Measurements from ENCODE around the gene MB21D2. TPM values are rescaled to one million over a fixed set of nuclear protein-coding genes. Genes with fewer than 3 reads are reported as not detected.
"Not testable (repeated sequence)": the region's sequence is repeated elsewhere in the genome, so short reads cannot be mapped to it uniquely, and the experiment has no call there.

MB21D2 gene, protein sequence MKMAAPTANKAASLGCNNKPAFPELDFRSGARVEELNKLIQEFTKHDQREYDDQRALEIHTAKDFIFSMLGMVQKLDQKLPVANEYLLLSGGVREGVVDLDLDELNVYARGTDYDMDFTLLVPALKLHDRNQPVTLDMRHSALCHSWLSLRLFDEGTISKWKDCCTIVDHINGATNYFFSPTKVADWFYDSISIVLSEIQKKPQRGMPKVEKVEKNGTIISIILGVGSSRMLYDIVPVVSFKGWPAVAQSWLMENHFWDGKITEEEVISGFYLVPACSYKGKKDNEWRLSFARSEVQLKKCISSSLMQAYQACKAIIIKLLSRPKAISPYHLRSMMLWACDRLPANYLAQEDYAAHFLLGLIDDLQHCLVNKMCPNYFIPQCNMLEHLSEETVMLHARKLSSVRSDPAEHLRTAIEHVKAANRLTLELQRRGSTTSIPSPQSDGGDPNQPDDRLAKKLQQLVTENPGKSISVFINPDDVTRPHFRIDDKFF
- 10 to 100 TPM; 17.2 to 20.9 (median 19.5) TPM for total RNA-seq (2021; fragmentation: NEBNext Ultra II Directional; extraction: Animal tissue kit (Norgen Biotek cat#: 25700))
- long read RNA-seq, transcript MB21D2-201 (2 exons, 3,368 nt): major isoform, 23 of 28 reads
- long read RNA-seq, partial matches to known transcripts: 0 of 28 reads
- long read RNA-seq, other reads (novel, unspliced or antisense): 5 of 28 reads

GRCh38 chr3:192917404-192918274 lies at the start of gene MB21D2:
TSS of gene MB21D2 (minus strand) at chr3:192917856. CDS start at chr3:192917840, 16 bp downstream.
- Mint-ChIP-seq H3K27me3 (ENCODE audit: insufficient read depth) (peaks cover 2% of the 10 kb centered on the region; the same call in 1 of the 2 replicates), H3K36me3 (ENCODE audit: low read depth) (peaks cover 23% of the 10 kb centered on the region), H3K27ac (peak within 1 kb of the TSS; percentile 98), H3K4me1 (ENCODE audit: low read depth) (peaks cover 57% of the 10 kb centered on the region), H3K9me3 (no peaks in the 10 kb centered on the region), H3K4me3 (peak within 1 kb of the TSS; percentile 100)
- TF ChIP-seq, protein P1, sequence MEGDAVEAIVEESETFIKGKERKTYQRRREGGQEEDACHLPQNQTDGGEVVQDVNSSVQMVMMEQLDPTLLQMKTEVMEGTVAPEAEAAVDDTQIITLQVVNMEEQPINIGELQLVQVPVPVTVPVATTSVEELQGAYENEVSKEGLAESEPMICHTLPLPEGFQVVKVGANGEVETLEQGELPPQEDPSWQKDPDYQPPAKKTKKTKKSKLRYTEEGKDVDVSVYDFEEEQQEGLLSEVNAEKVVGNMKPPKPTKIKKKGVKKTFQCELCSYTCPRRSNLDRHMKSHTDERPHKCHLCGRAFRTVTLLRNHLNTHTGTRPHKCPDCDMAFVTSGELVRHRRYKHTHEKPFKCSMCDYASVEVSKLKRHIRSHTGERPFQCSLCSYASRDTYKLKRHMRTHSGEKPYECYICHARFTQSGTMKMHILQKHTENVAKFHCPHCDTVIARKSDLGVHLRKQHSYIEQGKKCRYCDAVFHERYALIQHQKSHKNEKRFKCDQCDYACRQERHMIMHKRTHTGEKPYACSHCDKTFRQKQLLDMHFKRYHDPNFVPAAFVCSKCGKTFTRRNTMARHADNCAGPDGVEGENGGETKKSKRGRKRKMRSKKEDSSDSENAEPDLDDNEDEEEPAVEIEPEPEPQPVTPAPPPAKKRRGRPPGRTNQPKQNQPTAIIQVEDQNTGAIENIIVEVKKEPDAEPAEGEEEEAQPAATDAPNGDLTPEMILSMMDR (IDR thresholded peaks at IDR 0.05): peak; percentile 52
- DNase-seq: peak; percentile 78

GRCh38 chr3:192964959-192965719 lies 47.5 kb upstream of the MB21D2 start:
- peaks cover 19% of the 10 kb centered on the region for H3K4me1 Mint-ChIP-seq (ENCODE audit: low read depth)
- not testable (repeated sequence) for H3K27me3 Mint-ChIP-seq (ENCODE audit: insufficient read depth); H3K9me3 Mint-ChIP-seq; H3K4me3 Mint-ChIP-seq; H3K27ac Mint-ChIP-seq; H3K36me3 Mint-ChIP-seq (ENCODE audit: low read depth); DNase-seq

GRCh38 chr3:192959773-192960172 lies 42.1 kb upstream of the MB21D2 start:
- peaks cover 26% of the 10 kb centered on the region for H3K4me1 Mint-ChIP-seq (ENCODE audit: low read depth)
- H3K4me3 Mint-ChIP-seq: no peak overlapping the region
- H3K9me3 Mint-ChIP-seq: no peaks in the 10 kb centered on the region
- TF ChIP-seq, protein P1 (IDR thresholded peaks at IDR 0.05): no peak
- no peak for DNase-seq
- no peaks in the 10 kb centered on the region; the same call in 1 of the 2 replicates for H3K27me3 Mint-ChIP-seq (ENCODE audit: insufficient read depth)
- H3K36me3 Mint-ChIP-seq (ENCODE audit: low read depth): no peaks in the 10 kb centered on the region
- no peak overlapping the region for H3K27ac Mint-ChIP-seq

GRCh38 chr3:192958219-192958872 lies 40.7 kb upstream of the MB21D2 start:
- H3K36me3 Mint-ChIP-seq (ENCODE audit: low read depth): no peaks in the 10 kb centered on the region
- H3K4me3 Mint-ChIP-seq: peak overlapping the region; percentile 89
- no peak for DNase-seq
- no peaks in the 10 kb centered on the region for H3K27me3 Mint-ChIP-seq (ENCODE audit: insufficient read depth)
- peaks cover 26% of the 10 kb centered on the region for H3K4me1 Mint-ChIP-seq (ENCODE audit: low read depth)
- TF ChIP-seq, protein P1 (IDR thresholded peaks at IDR 0.05): no peak
- H3K9me3 Mint-ChIP-seq: no peaks in the 10 kb centered on the region
- H3K27ac Mint-ChIP-seq: peak overlapping the region; percentile 92

DNA sequence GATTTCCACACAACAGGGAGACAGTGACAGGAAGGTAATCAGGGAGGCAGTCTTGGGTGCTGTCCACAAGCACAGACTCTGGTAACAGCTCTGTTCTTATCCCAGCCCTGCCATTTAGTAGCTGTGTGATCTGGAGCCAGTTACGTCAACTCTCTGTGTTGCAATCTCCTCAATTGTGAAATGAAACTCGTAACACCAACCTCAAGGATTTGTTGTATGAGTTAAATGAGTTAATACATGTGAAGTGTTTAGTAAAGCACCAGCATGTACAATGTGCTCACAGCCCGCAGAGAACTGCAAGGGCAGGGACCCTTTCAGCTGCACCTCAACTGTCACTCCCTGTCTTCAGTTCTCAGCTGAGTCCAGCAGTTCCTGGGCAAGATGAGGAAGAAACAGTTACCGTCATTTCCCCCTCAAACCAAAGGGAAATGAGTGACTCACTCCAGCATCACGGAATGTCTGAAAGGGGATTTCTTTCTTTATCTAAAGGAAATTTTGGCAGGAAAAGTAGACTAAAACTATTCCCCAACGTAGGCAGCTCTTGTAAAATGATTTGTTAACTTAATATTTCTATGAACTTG lies 39.9 kb upstream of the MB21D2 start:
- no peaks in the 10 kb centered on the region for H3K27me3 Mint-ChIP-seq (ENCODE audit: insufficient read depth)
- peak overlapping the region; percentile 89 for H3K4me3 Mint-ChIP-seq
- H3K27ac Mint-ChIP-seq: peak overlapping the region; percentile 92
- TF ChIP-seq, protein P1 (IDR thresholded peaks at IDR 0.05): no peak
- no peaks in the 10 kb centered on the region for H3K36me3 Mint-ChIP-seq (ENCODE audit: low read depth)
- H3K9me3 Mint-ChIP-seq: no peaks in the 10 kb centered on the region
- peak; percentile 78 for DNase-seq
- H3K4me1 Mint-ChIP-seq (ENCODE audit: low read depth): peaks cover 26% of the 10 kb centered on the region
